PC-3 (cell line): ENCODE results near the gene SLC10A2.

Source experiments
- CTCF ChIP-seq: fragments of 300-600 bp; sonication (generic); conservative IDR thresholded peaks from 2 replicates; pipeline ENCODE4 v1.5.1; 2017; ENCODE audit warnings: antibody characterized with exemption, low read depth, mild to moderate bottlenecking, low read length
- EZH2 ChIP-seq: fragments of 300-600 bp; sonication (generic); IDR thresholded peaks from one replicate; pipeline ENCODE4 v1.6.1; 2017; ENCODE audit warnings: antibody characterized with exemption, mild to moderate bottlenecking, low read length; ENCODE audit not compliant: unreplicated experiment
- EZH2phosphoT487 ChIP-seq: fragments of 300-600 bp; sonication (generic); IDR thresholded peaks from 2 replicates; pipeline ENCODE4 v1.6.1; 2018; ENCODE audit warnings: mild to moderate bottlenecking, antibody characterized with exemption, low read length, borderline replicate concordance

- TF ChIP-seq CTCF (no peak), EZH2 (no peak), EZH2phosphoT487 (no peak)
These were observed 22.2 kb downstream of the SLC10A2 start for GRCh38 chr13:103044056-103044455.
